Activated CD8-positive, alpha-beta T cell treated with anti-CD3 and anti-CD28 coated beads for 36 hours (primary cell): ENCODE data around the gene COX6A2. TPM values are rescaled to one million over a fixed set of nuclear protein-coding genes. Genes with fewer than 3 reads are reported as not detected.
A peak's percentile ranks its signal among the peaks of the same experiment; 100 is the strongest.
"Not testable (repeated sequence)": the region's sequence is repeated elsewhere in the genome, so short reads cannot be mapped to it uniquely, and the experiment has no call there.

Source experiments
- ATAC-seq: fragments of 200-7000 bp; cut with Tn5 transposase; one replicate; pipeline ENCODE4 v1.10.0; 2021; ENCODE audit warnings: mild to moderate bottlenecking, moderate library complexity
- CTCF ChIA-PET: fragments of 350-600 bp; sonication (Branson Sonifier 250); formaldehyde crosslinking; loops from one replicate; lab custom pipeline; 2021; ENCODE audit warnings: antibody characterized with exemption; lab: Charles Lee
- POLR2A ChIA-PET: fragments of 350-600 bp; sonication (Branson Sonifier 250); formaldehyde crosslinking; loops from one replicate; lab custom pipeline; 2021; ENCODE audit warnings: antibody characterized with exemption; lab: Charles Lee
- DNase-seq: peaks from one replicate; pipeline ENCODE4 v3.0.0-alpha.2; 2020
- H3K27ac Mint-ChIP-seq: one replicate; pipeline ENCODE4 v1.8.0; 2021; ENCODE audit warnings: mild to moderate bottlenecking, mixed read lengths
- H3K27me3 Mint-ChIP-seq: one replicate; pipeline ENCODE4 v1.8.0; 2021; ENCODE audit warnings: mixed read lengths
- H3K36me3 Mint-ChIP-seq: one replicate; pipeline ENCODE4 v1.8.0; 2021; ENCODE audit warnings: low read depth, mixed read lengths
- H3K4me1 Mint-ChIP-seq: one replicate; pipeline ENCODE4 v1.8.0; 2021; ENCODE audit warnings: low read depth, mixed read lengths
- H3K4me3 Mint-ChIP-seq: one replicate; pipeline ENCODE4 v1.8.0; 2021; ENCODE audit warnings: mild to moderate bottlenecking, moderate library complexity, mixed read lengths
- H3K9me3 Mint-ChIP-seq: one replicate; pipeline ENCODE4 v1.8.0; 2021; ENCODE audit warnings: mixed read lengths
- CTCF ChIP-seq: fragments of 200-600 bp; IDR thresholded peaks from one replicate; pipeline ENCODE4 v1.8.0; 2022; ENCODE audit warnings: antibody characterized with exemption, mild to moderate bottlenecking
- intact Hi-C: fragments of 100-400 bp; cut with micrococcal nuclease; formaldehyde crosslinking; loops from one replicate; pipeline ENCODE4 v1.10.0; 2022
- total RNA-seq, 2 experiments: library from RNA; stranded (reverse); gene quantifications; one replicate each; pipeline ENCODE4 v1.2.3, GENCODE V29; 2021

COX6A2 gene
- total RNA-seq, 2 experiments from 2014 or later, result not detected

- ATAC-seq (no peak), DNase-seq (no peak)
- Mint-ChIP-seq H3K9me3 (no peaks in the 10 kb centered on the region), H3K4me3 (peak overlapping the region; percentile 64), H3K36me3 (no peaks in the 10 kb centered on the region), H3K27ac (peak overlapping the region; percentile 12), H3K27me3 (peaks cover 6% of the 10 kb centered on the region), H3K4me1 (peaks cover 21% of the 10 kb centered on the region)
- ChIA-PET POLR2A (interaction anchor here (0.6 to 2.2 kb wide), 6 partner anchors 10 to 262 kb away, joined by 3 to 9 read pairs (median 4); partner anchors contain the start of genes ARMC5 and FUS), CTCF (interaction anchor here (0.6 to 2.5 kb wide), 23 partner anchors 10 to 457 kb away, joined by 3 to 20 read pairs (median 4); partner anchors contain the start of genes ARMC5, COX6A2 and HSD3B7)
- TF ChIP-seq CTCF, result no peak
- intact Hi-C loops, result loop anchor here (10.0 kb wide), 2 partner anchors 57 to 237 kb away; partner anchors contain the start of gene PYCARD
These were observed 13.8 kb upstream of the COX6A2 start for GRCh38 chr16:31441956-31442355.

- Mint-ChIP-seq H3K4me3 (no peak overlapping the region), H3K27me3 (peaks cover 6% of the 10 kb centered on the region), H3K27ac (no peak overlapping the region), H3K36me3 (no peaks in the 10 kb centered on the region), H3K4me1 (peaks cover 19% of the 10 kb centered on the region), H3K9me3 (no peaks in the 10 kb centered on the region)
- ChIA-PET CTCF (interaction anchor here (1.0 to 2.5 kb wide), 4 partner anchors 8 to 239 kb away, joined by 3 to 8 read pairs (median 4); no protein-coding TSS in a partner anchor), POLR2A (interaction anchor here (0.8 to 1.8 kb wide), 3 partner anchors 10 to 260 kb away, joined by 3 to 7 read pairs (median 4); partner anchors contain the start of gene FUS)
- no peak for TF ChIP-seq CTCF
- DNase-seq (no peak), ATAC-seq (no peak)
- intact Hi-C loops, result loop anchor here (10.0 kb wide), 2 partner anchors 56 to 236 kb away; partner anchors contain the start of gene PYCARD
These were observed 12.5 kb upstream of the COX6A2 start for GRCh38 chr16:31440516-31441184.

- H3K4me3 Mint-ChIP-seq, result no peak overlapping the region
- CTCF ChIA-PET, result interaction anchor here (1.6 to 2.0 kb wide), 2 partner anchors 10 to 17 kb away, joined by 3 to 8 read pairs; no protein-coding TSS in a partner anchor
These were observed 11.4 kb upstream of the COX6A2 start for GRCh38 chr16:31439519-31439918.

GRCh38 chr16:31439023-31439422 lies 10.9 kb upstream of the COX6A2 start:
- ATAC-seq, result peak; percentile 29
- H3K36me3 Mint-ChIP-seq, DNase-seq, H3K27ac Mint-ChIP-seq, H3K4me3 Mint-ChIP-seq, H3K27me3 Mint-ChIP-seq, H3K9me3 Mint-ChIP-seq, intact Hi-C loops: not testable (repeated sequence)
- peaks cover 19% of the 10 kb centered on the region for H3K4me1 Mint-ChIP-seq
- ChIA-PET CTCF (interaction anchor here (1.1 to 2.0 kb wide), 3 partner anchors 10 to 56 kb away, joined by 3 to 8 read pairs (median 3); no protein-coding TSS in a partner anchor), POLR2A (interaction anchor here (1.0 to 2.2 kb wide), 3 partner anchors 21 to 259 kb away, joined by 3 to 7 read pairs (median 6); partner anchors contain the start of genes ARMC5 and FUS)

More at GRCh38 chr16:31439519-31439918, 11.4 kb upstream of the COX6A2 start:
- TF ChIP-seq CTCF, result no peak
- peaks cover 6% of the 10 kb centered on the region for H3K27me3 Mint-ChIP-seq
- intact Hi-C loops, result no loop called here
- DNase-seq, result peak; percentile 44
- no peaks in the 10 kb centered on the region for H3K9me3 Mint-ChIP-seq
- H3K27ac Mint-ChIP-seq, result no peak overlapping the region
- POLR2A ChIA-PET, result interaction anchor here (0.7 to 2.2 kb wide), 5 partner anchors 16 to 259 kb away, joined by 3 to 7 read pairs (median 4); partner anchors contain the start of genes ARMC5 and FUS
- peak; percentile 29 for ATAC-seq
- H3K36me3 Mint-ChIP-seq, result no peaks in the 10 kb centered on the region
- H3K4me1 Mint-ChIP-seq, result peaks cover 19% of the 10 kb centered on the region

GRCh38 chr16:31438414-31438813 lies 10.3 kb upstream of the COX6A2 start:
- Mint-ChIP-seq H3K27ac (no peak overlapping the region), H3K4me3 (no peak overlapping the region), H3K4me1 (peaks cover 19% of the 10 kb centered on the region), H3K27me3 (peaks cover 6% of the 10 kb centered on the region), H3K36me3 (no peaks in the 10 kb centered on the region), H3K9me3 (no peaks in the 10 kb centered on the region)
- no peak for TF ChIP-seq CTCF
- ATAC-seq (no peak), DNase-seq (no peak)
- CTCF ChIA-PET, result interaction anchor here (1.1 to 1.6 kb wide), 2 partner anchors 18 to 55 kb away, joined by 3 read pairs; no protein-coding TSS in a partner anchor
- intact Hi-C loops, result no loop called here
- POLR2A ChIA-PET, result interaction anchor here (2.2 kb wide), 1 partner anchor 21 kb away, joined by 6 read pairs; the partner anchor contains the start of gene ARMC5
